Measurements from ENCODE around the gene NDUFV3. TPM values are rescaled to one million over a fixed set of nuclear protein-coding genes. Genes with fewer than 3 reads are reported as not detected.

NDUFV3 gene
- total RNA-seq, 2 donors from 2014 or later, result 25.9 to 36.6 TPM

- Histone ChIP-seq H3K4me3 (no peak overlapping the region), H3K27me3 (no peaks in the 10 kb centered on the region), H3K4me1 (no peaks in the 10 kb centered on the region), H3K36me3 (peaks cover 4% of the 10 kb centered on the region), H3K9ac (ENCODE audit: low read depth in 2 of 2, low read length in 2 of 2) (no peak overlapping the region), H3K27ac (no peak overlapping the region), H3K9me3 (no peaks in the 10 kb centered on the region)
- intact Hi-C loops (cut with DNase I), result no loop called here
- no peak for TF ChIP-seq CTCF (IDR thresholded peaks at IDR 0.05)
- no peak for DNase-seq
Measured at GRCh38 chr21:42850463-42850862, 42.6 kb upstream of the NDUFV3 start.

DNA sequence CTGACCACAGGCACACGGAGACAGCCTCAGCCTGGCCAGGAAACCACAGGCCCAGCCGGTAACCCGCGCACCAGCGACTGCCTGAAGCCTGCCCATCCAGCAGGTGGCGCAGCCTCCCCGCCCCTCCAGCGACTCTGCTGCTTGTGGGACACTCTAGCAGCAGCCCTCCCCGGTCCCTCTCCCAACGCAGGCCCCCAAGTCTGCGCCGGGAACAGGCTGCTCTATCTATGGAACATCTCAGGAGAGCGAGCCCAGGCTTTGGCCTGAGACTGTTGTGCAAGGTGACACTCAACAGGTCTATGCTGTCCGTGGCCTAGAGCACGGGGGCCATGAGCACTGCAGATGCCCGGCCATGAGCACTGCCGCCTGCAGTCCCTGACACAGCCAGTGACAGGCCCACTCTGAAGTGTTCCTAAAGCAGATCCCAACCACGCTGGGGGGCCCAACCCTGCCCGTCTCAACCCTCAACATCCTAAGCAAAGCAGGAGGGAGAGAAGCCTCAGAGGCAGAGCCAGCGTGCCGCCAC lies 42.2 kb upstream of the NDUFV3 start:
- H3K36me3 ChIP-seq, result peaks cover 6% of the 10 kb centered on the region
- peak; percentile 38 for TF ChIP-seq CTCF (IDR thresholded peaks at IDR 0.05)

DNA sequence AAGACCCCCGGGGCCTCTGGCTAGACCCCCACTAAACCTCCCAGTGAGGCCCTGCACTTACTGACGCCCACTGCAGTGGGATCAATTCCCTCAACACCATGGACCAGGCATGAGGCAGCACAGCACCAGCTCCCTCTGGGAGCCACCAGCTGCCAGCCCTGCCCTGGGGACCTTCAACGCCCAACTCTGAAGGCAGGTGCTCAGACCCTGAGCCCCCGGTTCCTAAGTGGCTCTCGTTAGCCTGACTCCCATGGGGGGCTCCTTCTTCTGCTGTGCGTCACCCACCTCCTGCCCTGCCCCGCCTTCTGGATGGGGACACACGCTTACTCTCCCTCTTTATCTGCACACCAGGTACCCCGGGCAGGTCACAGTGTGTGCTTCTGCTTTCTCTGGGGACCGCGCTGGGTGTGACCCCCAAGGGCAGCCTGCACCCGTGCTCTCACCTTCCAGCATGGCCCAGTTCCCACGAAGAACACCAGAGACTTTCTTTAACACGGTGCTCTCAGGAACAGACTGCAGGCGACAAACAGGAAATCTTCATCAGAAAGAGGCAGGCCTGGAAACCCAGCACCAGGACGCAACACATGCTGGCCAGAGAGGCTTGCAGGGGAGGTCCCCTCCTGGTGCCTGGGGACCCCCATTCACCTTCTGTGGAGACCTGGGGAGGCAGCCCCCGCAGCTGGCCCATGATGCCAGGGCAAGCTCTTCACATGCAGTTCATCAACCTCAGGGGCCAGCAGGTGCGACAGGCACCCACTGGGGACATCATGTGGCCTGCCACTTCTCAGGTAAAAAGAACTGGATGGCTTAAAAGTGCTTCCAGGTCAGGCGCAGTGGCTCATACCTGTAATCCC lies 41.1 kb upstream of the NDUFV3 start:
- Histone ChIP-seq H3K4me3 (no peak overlapping the region), H3K9ac (ENCODE audit: low read depth in 2 of 2, low read length in 2 of 2) (no peak overlapping the region), H3K9me3 (no peaks in the 10 kb centered on the region), H3K36me3 (peaks cover 12% of the 10 kb centered on the region), H3K27ac (no peak overlapping the region), H3K4me1 (no peaks in the 10 kb centered on the region), H3K27me3 (no peaks in the 10 kb centered on the region)
- no peak for DNase-seq
- no peak for TF ChIP-seq CTCF (IDR thresholded peaks at IDR 0.05)
- intact Hi-C loops (cut with DNase I), result no loop called here

More for the DNA sequence above, 42.2 kb upstream of the NDUFV3 start:
- no peak for DNase-seq
- intact Hi-C loops (cut with DNase I), result no loop called here
- H3K4me3 ChIP-seq, result no peak overlapping the region
- H3K4me1 ChIP-seq, result no peaks in the 10 kb centered on the region
- H3K27ac ChIP-seq, result no peak overlapping the region
- H3K9ac ChIP-seq (ENCODE audit: low read depth in 2 of 2, low read length in 2 of 2), result no peak overlapping the region
- H3K9me3 ChIP-seq, result no peaks in the 10 kb centered on the region
- no peaks in the 10 kb centered on the region for H3K27me3 ChIP-seq

- no peaks in the 10 kb centered on the region for H3K27me3 ChIP-seq
- no peak for TF ChIP-seq CTCF (IDR thresholded peaks at IDR 0.05)
- no peak for DNase-seq
- no peaks in the 10 kb centered on the region for H3K9me3 ChIP-seq
- no peak overlapping the region for H3K27ac ChIP-seq
- H3K9ac ChIP-seq (ENCODE audit: low read depth in 2 of 2, low read length in 2 of 2), result no peak overlapping the region
- peaks cover 12% of the 10 kb centered on the region for H3K36me3 ChIP-seq
- H3K4me1 ChIP-seq, result no peaks in the 10 kb centered on the region
- H3K4me3 ChIP-seq, result no peak overlapping the region
- intact Hi-C loops (cut with DNase I), result no loop called here
Measured at GRCh38 chr21:42852925-42853570, 40.1 kb upstream of the NDUFV3 start.

- H3K27ac ChIP-seq, result no peak overlapping the region
- H3K27me3 ChIP-seq, result no peaks in the 10 kb centered on the region
- DNase-seq, result no peak
- peaks cover 12% of the 10 kb centered on the region for H3K36me3 ChIP-seq
- intact Hi-C loops (cut with DNase I), result no loop called here
- H3K9ac ChIP-seq (ENCODE audit: low read depth in 2 of 2, low read length in 2 of 2), result no peak overlapping the region
- no peaks in the 10 kb centered on the region for H3K9me3 ChIP-seq
- H3K4me1 ChIP-seq, result no peaks in the 10 kb centered on the region
- H3K4me3 ChIP-seq, result no peak overlapping the region
- no peak for TF ChIP-seq CTCF (IDR thresholded peaks at IDR 0.05)
Measured at GRCh38 chr21:42853621-42854020, 39.5 kb upstream of the NDUFV3 start.

All from colonic mucosa (tissue), 4 donors.